Central memory CD8-positive, alpha-beta T cell (primary cell): Measurements from ENCODE around the gene MEAK7.

Experiments used
- ATAC-seq: fragments of 150-1000 bp; cut with Tn5 transposase; replicated peaks from 2 replicates; pipeline ENCODE4 v1.10.0; 2022; ENCODE audit warnings: mild to moderate bottlenecking, moderate FRiP score, moderate number of reproducible peaks; ENCODE audit not compliant: poor library complexity, severe bottlenecking; ENCODE audit errors: extremely low read depth
- DNase-seq, 2 donors: peaks; one replicate each; pipeline ENCODE4 v3.0.0; 2021; ENCODE audit warnings: low spot score in 2 of 2
- H3K27ac Mint-ChIP-seq: one replicate; pipeline ENCODE4 v1.8.0; 2022; ENCODE audit warnings: low read depth, mild to moderate bottlenecking, moderate library complexity, mixed read lengths
- H3K27me3 Mint-ChIP-seq: one replicate; pipeline ENCODE4 v1.8.0; 2022; ENCODE audit warnings: mixed read lengths
- H3K36me3 Mint-ChIP-seq: one replicate; pipeline ENCODE4 v1.8.0; 2022; ENCODE audit warnings: mild to moderate bottlenecking, moderate library complexity, mixed read lengths; ENCODE audit not compliant: insufficient read depth
- H3K4me1 Mint-ChIP-seq: one replicate; pipeline ENCODE4 v1.8.0; 2022; ENCODE audit warnings: mixed read lengths
- H3K4me3 Mint-ChIP-seq: one replicate; pipeline ENCODE4 v1.8.0; 2022; ENCODE audit warnings: mild to moderate bottlenecking, moderate library complexity, mixed read lengths
- H3K9me3 Mint-ChIP-seq: one replicate; pipeline ENCODE4 v1.8.0; 2022; ENCODE audit warnings: mixed read lengths

The MEAK7 gene

GRCh38 chr16:84503751-84504395 is 586 bp downstream of the MEAK7 start:
- H3K27ac Mint-ChIP-seq, result peak overlapping the region; percentile 87
- peak overlapping the region; percentile 90 for H3K4me3 Mint-ChIP-seq
- H3K4me1 Mint-ChIP-seq, result peaks cover 32% of the 10 kb centered on the region

GRCh38 chr16:84502581-84502980 is 1.9 kb downstream of the MEAK7 start:
- Mint-ChIP-seq H3K9me3 (no peaks in the 10 kb centered on the region), H3K27me3 (no peaks in the 10 kb centered on the region), H3K4me3 (peak overlapping the region; percentile 10), H3K36me3 (peaks cover 14% of the 10 kb centered on the region), H3K4me1 (peaks cover 27% of the 10 kb centered on the region), H3K27ac (no peak overlapping the region)
- no peak for DNase-seq
- ATAC-seq, result no peak

More at GRCh38 chr16:84503751-84504395, 586 bp downstream of the MEAK7 start:
- no peaks in the 10 kb centered on the region for H3K9me3 Mint-ChIP-seq
- ATAC-seq (no peak), DNase-seq (no peak)
- peaks cover 12% of the 10 kb centered on the region for H3K36me3 Mint-ChIP-seq
- no peaks in the 10 kb centered on the region for H3K27me3 Mint-ChIP-seq

GRCh38 chr16:84502075-84502474 is 2.4 kb downstream of the MEAK7 start:
- Mint-ChIP-seq H3K4me3 (no peak overlapping the region), H3K4me1 (peaks cover 23% of the 10 kb centered on the region), H3K9me3 (no peaks in the 10 kb centered on the region), H3K36me3 (peaks cover 12% of the 10 kb centered on the region), H3K27ac (no peak overlapping the region), H3K27me3 (no peaks in the 10 kb centered on the region)
- DNase-seq (no peak), ATAC-seq (no peak)

- Mint-ChIP-seq H3K27ac (no peak overlapping the region), H3K36me3 (peaks cover 11% of the 10 kb centered on the region), H3K4me1 (peaks cover 22% of the 10 kb centered on the region), H3K27me3 (no peaks in the 10 kb centered on the region), H3K9me3 (no peaks in the 10 kb centered on the region), H3K4me3 (no peak overlapping the region)
- DNase-seq (no peak), ATAC-seq (no peak)
Measured at GRCh38 chr16:84501077-84501735, 3.3 kb downstream of the MEAK7 start.

GRCh38 chr16:84500531-84500930 is 3.9 kb downstream of the MEAK7 start:
- no peak for ATAC-seq
- no peaks in the 10 kb centered on the region for H3K9me3 Mint-ChIP-seq

GRCh38 chr16:84499638-84500037 is 4.8 kb downstream of the MEAK7 start:
- Mint-ChIP-seq H3K4me1 (peaks cover 10% of the 10 kb centered on the region), H3K4me3 (no peak overlapping the region), H3K27me3 (no peaks in the 10 kb centered on the region), H3K27ac (no peak overlapping the region), H3K36me3 (peaks cover 17% of the 10 kb centered on the region), H3K9me3 (no peaks in the 10 kb centered on the region)
- DNase-seq (no peak), ATAC-seq (no peak)

More at GRCh38 chr16:84500531-84500930, 3.9 kb downstream of the MEAK7 start:
- Mint-ChIP-seq H3K27ac (no peak overlapping the region), H3K4me1 (peaks cover 19% of the 10 kb centered on the region), H3K4me3 (no peak overlapping the region), H3K27me3 (no peaks in the 10 kb centered on the region), H3K36me3 (peaks cover 13% of the 10 kb centered on the region)
- no peak for DNase-seq

GRCh38 chr16:84498859-84499620 is 5.4 kb downstream of the MEAK7 start:
- no peak overlapping the region for H3K27ac Mint-ChIP-seq
- ATAC-seq (no peak), DNase-seq (no peak)
- peaks cover 16% of the 10 kb centered on the region for H3K36me3 Mint-ChIP-seq
- no peaks in the 10 kb centered on the region for H3K9me3 Mint-ChIP-seq
- H3K4me3 Mint-ChIP-seq, result no peak overlapping the region
- no peaks in the 10 kb centered on the region for H3K27me3 Mint-ChIP-seq
- peaks cover 6% of the 10 kb centered on the region for H3K4me1 Mint-ChIP-seq

GRCh38 chr16:84498223-84498610 is 6.2 kb downstream of the MEAK7 start:
- H3K4me1 Mint-ChIP-seq, result no peaks in the 10 kb centered on the region
- no peak for DNase-seq
- H3K36me3 Mint-ChIP-seq, result peaks cover 17% of the 10 kb centered on the region
- ATAC-seq, result no peak
- no peaks in the 10 kb centered on the region for H3K27me3 Mint-ChIP-seq
- H3K9me3 Mint-ChIP-seq, result no peaks in the 10 kb centered on the region
- no peak overlapping the region for H3K27ac Mint-ChIP-seq
- H3K4me3 Mint-ChIP-seq, result no peak overlapping the region

- no peak for DNase-seq
- Mint-ChIP-seq H3K4me1 (no peaks in the 10 kb centered on the region), H3K27ac (no peak overlapping the region), H3K27me3 (no peaks in the 10 kb centered on the region), H3K9me3 (no peaks in the 10 kb centered on the region), H3K36me3 (peaks cover 20% of the 10 kb centered on the region), H3K4me3 (no peak overlapping the region)
- ATAC-seq, result no peak
Measured at GRCh38 chr16:84497418-84498222, 6.8 kb downstream of the MEAK7 start.

GRCh38 chr16:84496991-84497390 is 7.5 kb downstream of the MEAK7 start:
- Mint-ChIP-seq H3K27me3 (no peaks in the 10 kb centered on the region), H3K27ac (no peak overlapping the region), H3K4me3 (no peak overlapping the region), H3K9me3 (no peaks in the 10 kb centered on the region), H3K4me1 (no peaks in the 10 kb centered on the region), H3K36me3 (peaks cover 20% of the 10 kb centered on the region)
- ATAC-seq (no peak), DNase-seq (no peak)

- Mint-ChIP-seq H3K4me1 (no peaks in the 10 kb centered on the region), H3K27me3 (no peaks in the 10 kb centered on the region), H3K4me3 (no peak overlapping the region), H3K27ac (no peak overlapping the region), H3K36me3 (peaks cover 26% of the 10 kb centered on the region), H3K9me3 (no peaks in the 10 kb centered on the region)
- ATAC-seq (no peak), DNase-seq (no peak)
Measured at GRCh38 chr16:84495506-84495905, 9.0 kb downstream of the MEAK7 start.

GRCh38 chr16:84489131-84489530 is 15.3 kb downstream of the MEAK7 start:
- Mint-ChIP-seq H3K27me3 (no peaks in the 10 kb centered on the region), H3K4me1 (no peaks in the 10 kb centered on the region), H3K4me3 (no peak overlapping the region), H3K27ac (no peak overlapping the region), H3K36me3 (peaks cover 20% of the 10 kb centered on the region), H3K9me3 (no peaks in the 10 kb centered on the region)
- DNase-seq, result no peak
- ATAC-seq, result no peak
